ENCODE data around the gene CAPSL.
"Not testable (repeated sequence)": the region's sequence is repeated elsewhere in the genome, so short reads cannot be mapped to it uniquely, and the experiment has no call there.

The CAPSL gene

GRCh38 chr5:35908228-35908627 lies 30.2 kb downstream of the CAPSL start:
- DNase-seq (ENCODE audit: low read depth in 4 of 4, low spot score in 1 of 4): no peak

GRCh38 chr5:35904443-35905132 lies 33.8 kb downstream of the CAPSL start:
- no peak for DNase-seq (ENCODE audit: low read depth in 4 of 4, low spot score in 1 of 4)

- no peak for DNase-seq (ENCODE audit: low read depth in 4 of 4, low spot score in 1 of 4)
Measured at GRCh38 chr5:35903631-35904203, 34.7 kb downstream of the CAPSL start.

GRCh38 chr5:35902046-35902672 lies 36.3 kb downstream of the CAPSL start:
- no peak for DNase-seq (ENCODE audit: low read depth in 4 of 4, low spot score in 1 of 4)

GRCh38 chr5:35900972-35901695 lies 37.3 kb downstream of the CAPSL start:
- no peak for DNase-seq (ENCODE audit: low read depth in 4 of 4, low spot score in 1 of 4)

GRCh38 chr5:35899800-35900199 lies 38.6 kb downstream of the CAPSL start:
- DNase-seq (ENCODE audit: low read depth in 4 of 4, low spot score in 1 of 4): no peak

GRCh38 chr5:35898952-35899660 lies 39.3 kb downstream of the CAPSL start:
- DNase-seq (ENCODE audit: low read depth in 4 of 4, low spot score in 1 of 4): no peak

- DNase-seq (ENCODE audit: low read depth in 4 of 4, low spot score in 1 of 4): no peak
Measured at GRCh38 chr5:35894131-35894530, 44.3 kb downstream of the CAPSL start.

GRCh38 chr5:35892799-35893198 lies 45.6 kb downstream of the CAPSL start:
- DNase-seq (ENCODE audit: low read depth in 4 of 4, low spot score in 1 of 4): not testable (repeated sequence)

GRCh38 chr5:35890021-35891020 lies 48.1 kb downstream of the CAPSL start:
- DNase-seq (ENCODE audit: low read depth in 4 of 4, low spot score in 1 of 4): no peak

GRCh38 chr5:35887321-35888100 lies 50.9 kb downstream of the CAPSL start:
- no peak for DNase-seq (ENCODE audit: low read depth in 4 of 4, low spot score in 1 of 4)

GRCh38 chr5:35886381-35886780 lies 52.0 kb downstream of the CAPSL start:
- DNase-seq (ENCODE audit: low read depth in 4 of 4, low spot score in 1 of 4): no peak

GRCh38 chr5:35884773-35885172 lies 53.6 kb downstream of the CAPSL start:
- no peak for DNase-seq (ENCODE audit: low read depth in 4 of 4, low spot score in 1 of 4)

GRCh38 chr5:35884191-35884769 lies 54.1 kb downstream of the CAPSL start:
- no peak for DNase-seq (ENCODE audit: low read depth in 4 of 4, low spot score in 1 of 4)

- DNase-seq (ENCODE audit: low read depth in 4 of 4, low spot score in 1 of 4): no peak
Measured at GRCh38 chr5:35881758-35882157, 56.7 kb downstream of the CAPSL start.

- DNase-seq (ENCODE audit: low read depth in 4 of 4, low spot score in 1 of 4): no peak
Measured at GRCh38 chr5:35880156-35880555, 58.3 kb downstream of the CAPSL start.

- no peak for DNase-seq (ENCODE audit: low read depth in 4 of 4, low spot score in 1 of 4)
Measured at GRCh38 chr5:35879649-35880048, 58.8 kb downstream of the CAPSL start.

- no peak for DNase-seq (ENCODE audit: low read depth in 4 of 4, low spot score in 1 of 4)
Measured at GRCh38 chr5:35879096-35879495, 59.3 kb downstream of the CAPSL start.

- DNase-seq (ENCODE audit: low read depth in 4 of 4, low spot score in 1 of 4): no peak
Measured at GRCh38 chr5:35878079-35878478, 60.3 kb downstream of the CAPSL start.
